ENCODE measurements around the gene NPHP4.
"Not testable (repeated sequence)": the region's sequence is repeated elsewhere in the genome, so short reads cannot be mapped to it uniquely, and the experiment has no call there.

The NPHP4 gene

DNA sequence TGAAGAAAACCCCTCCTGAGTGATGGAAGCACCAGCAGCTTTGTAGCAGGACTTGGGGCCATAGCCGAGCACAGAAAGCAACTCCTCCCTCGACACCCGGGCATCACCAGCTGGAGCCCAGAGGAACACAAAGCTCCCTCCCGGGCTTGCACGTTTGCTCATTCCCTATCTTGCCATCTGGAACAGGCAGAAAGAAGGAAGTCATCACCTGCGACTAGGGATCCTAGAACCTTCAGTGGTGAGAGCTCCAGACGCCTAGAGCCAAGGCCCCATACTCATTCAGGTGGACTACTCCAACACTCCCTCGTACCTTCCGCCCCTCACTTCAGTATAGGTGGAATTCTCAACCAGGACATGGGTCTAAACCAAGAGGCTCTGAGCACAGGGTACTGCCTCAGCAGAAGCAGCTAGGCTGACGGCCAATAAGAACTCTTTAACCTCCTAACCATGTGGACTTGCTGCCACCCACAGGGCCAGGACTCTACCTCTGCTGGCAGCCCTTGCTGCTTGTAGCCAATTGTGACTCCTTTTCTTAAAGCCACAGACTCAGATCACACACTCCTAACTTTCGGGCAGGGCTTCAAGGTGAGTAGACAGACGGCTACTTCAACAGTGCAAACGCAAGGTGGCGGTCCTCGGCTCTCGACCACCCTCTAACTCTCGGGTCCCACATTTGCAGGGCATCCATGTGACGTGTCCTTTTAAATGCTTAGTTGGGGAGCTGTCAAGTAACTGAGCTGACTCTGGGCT, 65.4 kb downstream of the NPHP4 start:
- no peak for DNase-seq

- not testable (repeated sequence) for DNase-seq
Measured at GRCh38 chr1:5922700-5923330, 69.4 kb downstream of the NPHP4 start.

GRCh38 chr1:5921671-5922070, 70.6 kb downstream of the NPHP4 start:
- DNase-seq = no peak

DNA sequence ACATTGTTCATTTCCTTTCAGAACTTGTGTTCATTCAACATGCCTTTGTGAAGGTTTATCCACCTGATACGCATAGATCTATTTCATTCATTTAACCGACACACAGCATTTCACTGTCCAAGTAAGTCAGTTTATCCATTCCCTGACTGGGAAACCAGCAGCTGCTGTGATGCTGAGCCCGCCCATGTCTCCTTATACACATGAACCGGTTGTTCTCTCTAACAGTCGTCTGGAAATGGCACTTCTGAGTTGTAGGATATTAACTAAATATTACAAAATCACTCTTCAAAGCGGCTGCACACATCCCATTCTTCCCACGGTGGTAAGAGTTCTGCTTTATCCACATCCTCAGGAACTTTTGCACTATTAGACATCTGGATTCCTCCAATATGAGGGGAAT, 71.1 kb downstream of the NPHP4 start:
- no peak for DNase-seq

GRCh38 chr1:5920201-5920600, 72.0 kb downstream of the NPHP4 start:
- no peak for DNase-seq

GRCh38 chr1:5918275-5918649, 74.0 kb downstream of the NPHP4 start:
- DNase-seq = no peak

DNA sequence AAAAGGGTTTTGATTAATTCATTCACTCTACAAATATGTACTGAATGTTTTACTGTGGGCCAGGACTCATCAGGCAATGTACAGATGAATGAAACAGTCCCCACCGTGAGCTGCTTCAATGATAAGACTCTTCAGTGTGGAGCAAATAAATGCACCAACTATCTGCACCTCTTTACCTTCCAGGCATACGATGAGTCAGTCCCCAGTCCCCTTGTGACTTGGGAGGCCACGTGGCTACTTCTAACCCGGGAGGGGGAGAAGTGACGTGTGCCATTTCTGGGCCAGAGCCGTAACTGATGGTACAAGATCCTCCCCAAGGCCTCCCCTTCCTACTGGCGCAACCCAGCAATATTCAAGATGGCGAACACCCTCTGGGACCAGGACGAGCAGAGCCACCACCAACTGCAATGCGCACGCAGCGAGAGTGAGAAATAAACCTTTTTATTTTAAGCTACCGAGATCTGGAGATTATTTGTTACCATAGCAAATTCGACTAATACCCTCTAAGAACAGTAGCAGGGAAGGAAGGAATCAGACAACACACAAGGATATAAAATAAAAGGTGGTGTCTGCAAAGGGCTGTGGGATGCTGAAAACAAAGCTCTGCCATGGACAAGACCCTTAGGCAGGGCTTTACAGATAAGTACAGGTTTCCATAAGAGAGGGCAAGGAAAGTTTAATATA, 74.5 kb downstream of the NPHP4 start:
- no peak for DNase-seq

- no peak for DNase-seq
Measured at GRCh38 chr1:5917281-5917590, 75.0 kb downstream of the NPHP4 start.

DNA sequence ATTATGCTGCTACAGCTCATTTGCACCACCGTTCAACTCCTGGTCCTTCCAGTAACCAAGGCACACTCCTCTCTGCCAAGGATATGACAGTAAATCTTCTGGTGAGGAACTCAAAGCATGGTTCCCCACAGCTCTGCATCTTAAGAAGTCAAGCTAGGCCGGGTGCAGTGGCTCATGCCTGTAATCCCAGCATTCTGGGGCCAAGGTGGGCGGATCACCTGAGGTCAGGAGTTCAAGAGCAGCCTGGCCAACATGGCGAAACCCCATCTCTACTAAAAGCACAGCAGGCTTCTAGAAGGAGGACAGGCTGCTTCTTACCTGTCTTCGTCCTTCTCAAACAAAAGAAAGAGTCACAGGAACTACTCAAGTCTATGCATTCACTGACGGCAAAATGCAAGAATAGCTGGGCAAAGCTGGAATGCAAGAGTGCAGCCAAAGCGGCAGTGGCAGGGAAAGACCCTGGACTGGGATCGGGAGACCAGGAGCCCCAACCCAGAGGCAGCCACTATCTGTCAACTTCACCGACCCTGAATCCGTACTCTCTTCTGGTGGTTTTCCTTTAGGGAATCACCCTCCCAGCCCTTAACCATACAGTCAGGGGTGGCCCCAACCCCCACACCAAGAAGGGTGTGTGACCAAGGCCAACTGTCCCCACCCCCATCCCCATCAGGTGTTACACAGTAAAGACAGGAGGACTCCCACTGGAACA, 75.5 kb downstream of the NPHP4 start:
- DNase-seq = no peak

- no peak for DNase-seq
Measured at GRCh38 chr1:5915587-5916571, 76.3 kb downstream of the NPHP4 start.

- DNase-seq = no peak
Measured at GRCh38 chr1:5914676-5915365, 77.4 kb downstream of the NPHP4 start.

GRCh38 chr1:5913876-5914275, 78.3 kb downstream of the NPHP4 start:
- DNase-seq = no peak

DNA sequence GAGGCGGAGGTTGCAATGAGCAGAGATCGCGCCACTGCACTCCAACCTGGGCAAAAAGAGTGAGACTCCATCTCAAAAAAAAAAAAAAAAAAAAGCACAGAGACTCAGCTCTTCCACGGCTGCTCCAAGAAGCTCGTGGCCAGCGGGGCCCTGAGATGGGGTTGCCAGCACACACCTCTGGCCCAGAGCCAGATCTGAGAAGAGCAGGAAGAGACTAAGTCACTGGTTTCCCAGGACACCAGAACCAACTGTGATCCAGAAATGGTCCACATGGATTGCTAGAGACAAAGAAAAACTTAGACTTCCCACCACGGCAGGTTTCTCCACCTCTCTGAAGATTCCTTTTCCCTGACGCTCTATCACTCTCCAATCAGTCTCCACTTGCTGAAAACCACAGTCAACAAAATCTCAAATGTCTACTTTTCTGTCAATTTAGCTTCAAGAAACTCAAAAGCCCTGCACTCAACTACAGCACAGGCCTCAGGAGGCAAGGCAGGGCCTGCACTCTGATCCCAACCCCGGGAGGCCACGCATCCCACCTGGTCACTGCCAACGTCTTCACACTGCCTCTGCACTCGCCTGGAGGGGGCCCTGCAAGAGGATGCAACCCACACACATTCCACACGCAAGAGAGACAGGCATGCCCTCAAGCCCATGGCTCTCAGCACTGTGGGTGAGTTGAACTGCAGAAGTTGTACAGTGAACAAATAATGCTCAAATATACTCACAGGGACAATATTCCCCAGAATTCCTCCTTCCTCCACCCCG, 79.0 kb downstream of the NPHP4 start:
- no peak for DNase-seq

DNA sequence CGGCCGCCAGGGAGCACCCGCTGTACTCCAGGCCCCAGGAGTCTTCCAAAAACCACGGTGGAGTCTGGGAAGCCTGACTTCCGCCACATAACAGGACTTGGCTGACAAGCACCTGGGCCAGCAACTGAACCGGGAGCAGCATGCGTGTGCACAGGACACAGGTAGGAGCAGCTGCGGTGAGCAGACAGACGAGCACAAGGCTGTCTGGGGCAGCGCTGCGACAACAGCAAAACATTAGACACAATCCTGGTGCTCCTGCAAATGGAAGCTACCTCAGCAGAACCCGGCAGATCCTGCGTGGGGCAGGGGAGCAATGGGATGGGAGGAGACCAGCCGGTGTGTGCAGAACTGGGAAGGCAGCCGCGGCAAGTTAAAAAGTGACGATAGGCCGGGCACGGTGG, 80.4 kb downstream of the NPHP4 start:
- no peak for DNase-seq

GRCh38 chr1:5911157-5911556, 81.1 kb downstream of the NPHP4 start:
- DNase-seq = no peak

DNA sequence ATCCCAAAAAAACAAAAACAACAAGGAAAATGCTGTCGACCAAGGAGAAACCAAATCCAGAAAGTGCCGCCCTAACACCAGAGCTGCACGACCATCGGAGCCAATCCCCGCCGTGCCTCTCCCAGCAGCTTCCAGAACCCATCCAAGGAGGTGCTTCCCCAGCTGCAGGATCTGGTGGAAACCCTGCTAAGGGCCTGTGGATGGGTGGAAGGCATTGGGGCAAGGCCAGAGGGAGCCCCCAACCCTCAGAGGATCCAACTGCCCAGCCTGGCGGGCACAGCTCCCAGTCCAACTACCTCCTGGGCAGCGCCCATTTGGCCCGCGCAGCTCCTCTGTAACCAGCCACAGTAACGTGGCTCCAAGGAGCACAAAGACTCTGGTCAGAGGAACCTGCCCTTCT, 81.6 kb downstream of the NPHP4 start:
- DNase-seq = no peak

DNA sequence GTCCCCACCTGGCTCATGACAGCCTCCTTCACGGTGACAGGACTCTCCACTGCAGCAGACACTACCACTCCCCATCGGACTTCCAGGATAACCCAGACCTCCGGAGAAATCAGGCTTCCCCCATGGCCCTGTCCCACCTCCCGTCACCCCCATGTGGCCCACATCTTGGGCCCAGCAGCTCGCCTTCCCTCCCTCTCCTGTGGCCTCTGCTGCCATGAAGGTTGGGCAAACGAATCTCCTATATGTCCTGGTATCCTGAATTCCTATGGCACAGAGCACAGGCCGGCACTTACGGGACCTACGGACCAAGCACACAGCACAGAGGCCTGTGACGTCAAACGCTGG, 82.0 kb downstream of the NPHP4 start:
- no peak for DNase-seq

- no peak for DNase-seq
Measured at GRCh38 chr1:5909576-5910275, 82.5 kb downstream of the NPHP4 start.

- DNase-seq = no peak
Measured at GRCh38 chr1:5908461-5909375, 83.5 kb downstream of the NPHP4 start.

All from NCI-H146 (cell line).